Effector memory CD4-positive, alpha-beta T cell (primary cell): Measurements from ENCODE around the gene PCDH15.
"Not testable (repeated sequence)": the region's sequence is repeated elsewhere in the genome, so short reads cannot be mapped to it uniquely, and the experiment has no call there.

ENCODE experiments used
- DNase-seq, 3 donors: peaks; one replicate each; pipeline ENCODE4 v3.0.0-alpha.2; 2020
- H3K27ac ChIP-seq: 2 replicates; pipeline ENCODE4 v1.7.0; 2013; ENCODE audit warnings: mild to moderate bottlenecking, low read length, moderate library complexity; ENCODE audit not compliant: insufficient read depth, poor library complexity, severe bottlenecking
- H3K27me3 ChIP-seq: replicated peaks from 2 replicates; pipeline ENCODE4 v1.7.0; 2013; ENCODE audit warnings: mild to moderate bottlenecking, low read length; ENCODE audit not compliant: insufficient read depth, control insufficient read depth, poor library complexity, severe bottlenecking
- H3K36me3 ChIP-seq: 2 replicates; pipeline ENCODE4 v1.7.0; 2013; ENCODE audit warnings: mild to moderate bottlenecking, low read length, moderate library complexity; ENCODE audit not compliant: control insufficient read depth, insufficient read depth
- H3K4me1 ChIP-seq: 2 replicates; pipeline ENCODE4 v1.7.0; 2013; ENCODE audit warnings: low read length, mild to moderate bottlenecking; ENCODE audit not compliant: control insufficient read depth, insufficient read depth, poor library complexity, severe bottlenecking
- H3K4me3 ChIP-seq: 2 replicates; pipeline ENCODE4 v1.7.0; 2013; ENCODE audit warnings: low read length, low read depth, mild to moderate bottlenecking; ENCODE audit not compliant: insufficient read depth, poor library complexity, severe bottlenecking
- H3K9me3 ChIP-seq: 2 replicates; pipeline ENCODE4 v1.7.0; 2013; ENCODE audit warnings: mild to moderate bottlenecking, low read length, moderate library complexity; ENCODE audit not compliant: control insufficient read depth

Gene PCDH15

DNA sequence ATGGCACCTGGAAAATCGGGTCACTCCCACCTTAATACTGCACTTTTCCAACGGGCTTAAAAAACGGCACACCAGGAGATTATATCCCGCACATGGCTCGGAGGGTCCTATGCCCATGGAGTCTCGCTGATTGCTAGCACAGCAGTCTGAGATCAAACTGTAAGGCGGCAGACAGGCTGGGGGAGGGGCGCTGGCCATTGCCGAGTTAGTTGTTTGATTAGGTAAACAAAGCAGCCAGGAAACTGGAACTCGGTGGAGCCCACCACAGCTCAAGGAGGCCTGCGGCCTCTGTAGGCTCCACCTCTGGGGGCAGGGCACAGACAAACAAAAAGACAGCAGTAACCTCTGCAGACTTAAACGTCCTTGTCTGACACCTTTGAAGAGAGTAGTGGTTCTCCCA, 285.8 kb downstream of the PCDH15 start:
- not testable (repeated sequence) for H3K4me1 ChIP-seq, H3K9me3 ChIP-seq, DNase-seq, H3K36me3 ChIP-seq, H3K27me3 ChIP-seq, H3K4me3 ChIP-seq, H3K27ac ChIP-seq

DNA sequence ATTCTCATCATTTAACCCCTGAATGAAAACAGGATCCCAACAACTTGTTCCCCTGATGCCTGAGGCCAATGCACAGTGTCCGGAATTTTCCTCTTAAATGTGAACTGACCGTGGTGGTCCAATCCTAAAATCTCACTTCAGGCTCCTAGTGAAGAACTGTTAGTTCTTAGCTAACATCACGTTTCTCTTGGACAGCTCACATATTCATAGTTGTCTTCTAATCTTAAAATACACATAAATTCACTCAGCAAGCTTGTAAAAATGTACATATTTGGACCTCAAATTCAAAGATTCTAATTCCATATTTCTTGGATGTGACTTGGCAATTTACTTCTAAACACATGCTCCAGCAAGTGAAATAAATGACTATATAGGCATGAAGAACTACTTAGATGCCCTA, 297.2 kb downstream of the PCDH15 start:
- no peak overlapping the region for H3K4me3 ChIP-seq
- no peak for DNase-seq
- H3K27me3 ChIP-seq, result no peaks in the 10 kb centered on the region
- no peaks in the 10 kb centered on the region for H3K9me3 ChIP-seq
- H3K4me1 ChIP-seq, result no peaks in the 10 kb centered on the region
- H3K36me3 ChIP-seq, result no peaks in the 10 kb centered on the region
- no peak overlapping the region for H3K27ac ChIP-seq

DNA sequence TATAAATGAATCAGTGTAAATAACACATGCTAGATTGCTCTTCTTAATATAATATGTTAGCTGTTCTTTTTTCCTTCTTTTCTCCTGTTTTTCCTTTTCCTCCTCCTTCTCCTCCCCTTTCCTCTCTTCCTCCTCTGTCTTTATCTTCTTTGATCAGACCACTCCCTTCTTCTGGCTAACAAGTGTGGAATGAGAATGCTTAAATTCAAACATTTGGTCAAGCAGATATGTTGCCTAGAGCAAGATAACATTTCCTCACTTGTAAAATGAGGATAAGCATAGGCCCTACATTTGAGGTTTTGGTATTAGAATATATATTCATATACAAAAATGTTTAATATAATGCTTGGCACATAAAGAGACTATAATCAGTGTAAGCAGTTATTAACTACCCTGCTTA, 299.1 kb downstream of the PCDH15 start:
- Histone ChIP-seq H3K27me3 (no peaks in the 10 kb centered on the region), H3K9me3 (no peaks in the 10 kb centered on the region), H3K4me3 (no peak overlapping the region), H3K36me3 (no peaks in the 10 kb centered on the region), H3K27ac (no peak overlapping the region), H3K4me1 (no peaks in the 10 kb centered on the region)
- no peak for DNase-seq

- Histone ChIP-seq H3K27ac (no peak overlapping the region), H3K9me3 (no peaks in the 10 kb centered on the region), H3K4me3 (no peak overlapping the region), H3K36me3 (no peaks in the 10 kb centered on the region), H3K4me1 (no peaks in the 10 kb centered on the region), H3K27me3 (no peaks in the 10 kb centered on the region)
- DNase-seq, result no peak
Observed at GRCh38 chr10:54496852-54497251, 304.2 kb downstream of the PCDH15 start.

DNA sequence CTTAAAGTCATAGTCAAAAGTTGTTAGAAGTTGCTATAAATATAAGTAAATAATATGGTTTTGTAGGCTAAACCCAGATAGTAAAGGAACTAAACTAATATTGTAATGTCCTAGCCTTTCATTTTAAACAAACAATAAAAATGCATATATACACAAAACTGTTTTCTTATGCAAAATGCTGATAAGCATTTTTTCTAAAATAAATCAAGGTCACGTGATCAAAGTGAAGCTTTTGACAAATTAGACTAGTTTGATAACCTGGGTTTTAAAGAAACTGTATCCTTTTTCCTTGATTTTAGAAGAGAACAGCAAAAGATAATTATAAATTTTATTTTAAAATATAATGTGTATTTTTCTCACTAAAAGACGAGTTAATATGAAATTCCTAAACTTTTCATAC, 313.3 kb downstream of the PCDH15 start:
- Histone ChIP-seq H3K4me1 (no peaks in the 10 kb centered on the region), H3K9me3 (no peaks in the 10 kb centered on the region), H3K27ac (no peak overlapping the region), H3K4me3 (no peak overlapping the region), H3K36me3 (no peaks in the 10 kb centered on the region), H3K27me3 (no peaks in the 10 kb centered on the region)
- no peak for DNase-seq

DNA sequence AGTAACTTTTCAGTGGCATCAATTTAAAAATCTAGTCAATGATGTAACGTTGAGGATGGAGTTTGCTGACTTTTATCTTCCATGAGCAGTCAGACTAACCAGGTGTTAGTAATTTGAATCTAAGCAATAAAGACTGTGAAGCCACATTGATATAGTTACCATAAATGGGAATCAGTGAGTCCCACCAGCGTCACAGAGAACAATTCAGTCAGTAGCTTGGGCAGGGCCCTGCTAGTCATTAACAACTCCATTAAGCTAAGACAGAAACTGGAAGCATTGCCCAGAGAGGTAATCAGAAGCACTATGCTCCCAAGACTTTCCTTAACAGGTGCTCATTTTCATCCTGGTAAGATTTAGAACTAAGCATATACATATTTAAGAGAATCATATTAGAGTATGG, 315.1 kb downstream of the PCDH15 start:
- Histone ChIP-seq H3K4me3 (no peak overlapping the region), H3K36me3 (no peaks in the 10 kb centered on the region), H3K27me3 (no peaks in the 10 kb centered on the region), H3K9me3 (no peaks in the 10 kb centered on the region), H3K27ac (no peak overlapping the region), H3K4me1 (no peaks in the 10 kb centered on the region)
- no peak for DNase-seq

- H3K27me3 ChIP-seq, result no peaks in the 10 kb centered on the region
- DNase-seq, result no peak
- no peak overlapping the region for H3K27ac ChIP-seq
Observed at GRCh38 chr10:54484186-54484585, 316.8 kb downstream of the PCDH15 start.

DNA sequence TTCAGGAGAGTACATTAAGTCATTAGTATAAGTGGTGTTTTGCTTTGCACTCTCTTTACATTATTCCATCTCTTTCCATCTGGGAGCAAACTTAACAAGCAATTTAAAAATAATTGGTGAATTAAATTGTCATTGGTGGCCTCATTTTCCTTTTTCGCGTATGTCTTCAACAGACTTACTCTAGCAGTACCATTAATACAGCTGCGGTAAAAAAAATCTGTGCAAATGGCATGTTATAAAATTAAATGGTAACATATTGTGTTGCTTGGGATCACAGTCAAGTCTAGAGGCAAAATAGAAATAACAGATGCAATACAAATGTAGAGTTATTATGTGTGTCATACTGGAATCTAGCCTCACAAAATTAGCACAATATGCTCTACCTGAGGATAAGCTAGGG, 322.4 kb downstream of the PCDH15 start:
- Histone ChIP-seq H3K36me3 (no peaks in the 10 kb centered on the region), H3K9me3 (no peaks in the 10 kb centered on the region), H3K4me1 (no peaks in the 10 kb centered on the region)

More at GRCh38 chr10:54484186-54484585, 316.8 kb downstream of the PCDH15 start:
- Histone ChIP-seq H3K9me3 (no peaks in the 10 kb centered on the region), H3K4me1 (no peaks in the 10 kb centered on the region), H3K4me3 (no peak overlapping the region), H3K36me3 (no peaks in the 10 kb centered on the region)

GRCh38 chr10:54477738-54478137, 323.3 kb downstream of the PCDH15 start:
- H3K4me3 ChIP-seq, result no peak overlapping the region
- H3K36me3 ChIP-seq, result no peaks in the 10 kb centered on the region
- H3K4me1 ChIP-seq, result no peaks in the 10 kb centered on the region
- DNase-seq, result no peak
- no peaks in the 10 kb centered on the region for H3K27me3 ChIP-seq
- H3K9me3 ChIP-seq, result no peaks in the 10 kb centered on the region
- no peak overlapping the region for H3K27ac ChIP-seq

More for the DNA sequence above, 322.4 kb downstream of the PCDH15 start:
- Histone ChIP-seq H3K4me3 (no peak overlapping the region), H3K27ac (no peak overlapping the region), H3K27me3 (no peaks in the 10 kb centered on the region)
- no peak for DNase-seq

DNA sequence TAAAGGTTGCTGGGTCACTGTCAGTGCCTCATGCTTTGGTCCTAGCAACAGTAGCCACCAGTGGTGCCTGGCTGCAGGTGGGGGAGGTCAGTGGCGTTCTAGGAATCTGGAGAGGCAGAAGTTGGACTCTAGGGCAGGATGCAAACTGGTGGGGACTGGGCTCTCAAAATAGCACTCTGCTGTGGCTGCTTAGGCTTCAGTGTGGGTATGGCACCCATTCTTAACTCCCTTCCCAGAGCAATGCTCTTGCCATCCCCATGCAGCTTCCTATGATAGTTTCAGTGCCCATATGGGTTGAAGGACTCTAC, 330.8 kb downstream of the PCDH15 start:
- DNase-seq, result no peak

More for the DNA sequence above, 330.8 kb downstream of the PCDH15 start:
- H3K4me3 ChIP-seq, result no peak overlapping the region
- H3K4me1 ChIP-seq, result no peaks in the 10 kb centered on the region
- H3K27me3 ChIP-seq, result no peaks in the 10 kb centered on the region
- H3K36me3 ChIP-seq, result no peaks in the 10 kb centered on the region
- no peak overlapping the region for H3K27ac ChIP-seq
- H3K9me3 ChIP-seq, result no peaks in the 10 kb centered on the region
